M059J (cell line): ENCODE results near the gene ERGIC2. TPM values are rescaled to one million over a fixed set of nuclear protein-coding genes. Genes with fewer than 3 reads are reported as not detected.

Experiments
- DNase-seq: peaks from one replicate; pipeline ENCODE4 v3.0.0-alpha.2; 2012; ENCODE audit warnings: low read depth
- total RNA-seq: library from RNA; depleted of rRNA; stranded (reverse); fragments of >200 nt; shearing (Covaris generic); gene quantifications from 2 replicates; pipeline ENCODE4 v1.2.3, GENCODE V29; 2014

ERGIC2 gene
- total RNA-seq, 1 experiment from 2014 or later, result 187 TPM

GRCh38 chr12:29376118-29376517 lies 4.9 kb downstream of the ERGIC2 start:
- no peak for DNase-seq

GRCh38 chr12:29374913-29375312 lies 6.1 kb downstream of the ERGIC2 start:
- DNase-seq, result no peak

DNA sequence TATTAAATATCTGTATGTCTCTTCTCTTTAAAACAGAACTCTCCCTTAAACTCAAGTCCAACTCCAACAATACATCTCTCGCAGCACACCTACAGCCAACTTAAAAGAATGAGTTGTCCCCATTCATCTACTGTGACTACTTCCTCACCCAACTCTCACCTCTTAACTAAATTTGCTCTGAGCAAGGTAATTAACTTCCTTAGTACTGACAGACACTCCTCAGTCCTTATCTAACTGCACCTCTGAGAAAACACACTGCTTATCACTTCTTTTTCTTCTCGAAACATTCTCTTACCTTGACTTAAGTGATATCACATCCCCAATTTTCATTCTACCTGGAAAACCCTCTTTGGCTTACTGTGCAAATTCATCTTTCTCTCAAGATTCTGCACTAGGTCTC lies 7.0 kb downstream of the ERGIC2 start:
- no peak for DNase-seq

GRCh38 chr12:29365091-29365490 lies 15.9 kb downstream of the ERGIC2 start:
- DNase-seq, result no peak

DNA sequence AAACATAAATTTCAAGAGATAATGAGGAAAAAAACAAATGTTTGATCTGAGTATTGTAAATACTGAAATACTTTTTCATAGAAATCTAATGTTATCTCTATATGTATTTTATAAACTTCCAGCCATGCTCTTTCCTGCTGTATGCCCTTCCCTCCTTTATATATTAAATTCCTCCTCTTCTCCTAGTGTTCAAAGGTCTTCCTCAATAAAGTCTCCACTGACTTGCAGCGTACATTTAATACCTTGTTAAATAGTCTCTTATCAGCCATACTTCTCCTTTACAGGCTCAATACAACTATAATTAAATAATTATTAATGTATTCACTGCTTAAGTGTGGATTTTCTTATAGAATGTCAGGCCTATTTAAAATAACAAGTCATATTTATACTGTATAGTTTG lies 26.0 kb downstream of the ERGIC2 start:
- DNase-seq, result no peak

GRCh38 chr12:29350080-29350479 lies 30.9 kb downstream of the ERGIC2 start:
- DNase-seq, result peak; percentile 42

- DNase-seq, result peak; percentile 3
Observed at GRCh38 chr12:29346769-29347421, 34.1 kb downstream of the ERGIC2 start.

DNA sequence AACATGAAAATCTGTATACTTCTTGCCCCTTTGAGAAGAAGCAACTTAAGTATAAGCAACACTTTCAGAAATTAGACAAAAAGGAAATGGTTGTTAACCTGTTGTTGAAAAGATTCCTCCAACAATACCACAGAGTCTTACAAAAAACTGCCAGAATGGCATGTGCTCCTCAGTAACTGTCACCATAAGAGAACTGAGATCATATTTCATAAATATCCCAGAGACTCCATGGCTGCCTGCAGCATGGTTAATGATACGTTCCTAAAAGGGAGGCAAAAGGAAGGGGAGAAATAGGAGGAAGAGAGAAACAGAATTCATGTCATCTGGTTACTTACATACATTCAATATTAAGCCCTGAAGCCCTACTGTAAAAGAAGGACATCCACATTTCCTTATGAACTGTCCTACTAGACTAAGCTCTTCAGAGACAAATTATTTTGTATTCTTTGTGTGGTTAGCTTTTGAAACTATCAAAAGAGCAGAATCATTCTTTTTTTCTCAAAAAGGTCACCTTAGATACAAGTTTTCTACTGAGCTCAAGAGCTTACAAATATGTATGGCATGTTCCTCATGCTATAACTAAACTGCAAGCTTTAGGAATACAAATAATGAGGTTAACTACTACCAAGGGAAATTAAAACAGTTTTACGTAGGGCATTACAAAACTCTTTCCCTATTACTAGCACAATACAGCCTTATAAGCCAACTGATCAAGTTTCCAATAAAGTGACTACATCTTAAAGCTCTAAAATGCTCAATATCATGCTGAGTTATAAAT lies 37.8 kb downstream of the ERGIC2 start:
- no peak for DNase-seq

DNA sequence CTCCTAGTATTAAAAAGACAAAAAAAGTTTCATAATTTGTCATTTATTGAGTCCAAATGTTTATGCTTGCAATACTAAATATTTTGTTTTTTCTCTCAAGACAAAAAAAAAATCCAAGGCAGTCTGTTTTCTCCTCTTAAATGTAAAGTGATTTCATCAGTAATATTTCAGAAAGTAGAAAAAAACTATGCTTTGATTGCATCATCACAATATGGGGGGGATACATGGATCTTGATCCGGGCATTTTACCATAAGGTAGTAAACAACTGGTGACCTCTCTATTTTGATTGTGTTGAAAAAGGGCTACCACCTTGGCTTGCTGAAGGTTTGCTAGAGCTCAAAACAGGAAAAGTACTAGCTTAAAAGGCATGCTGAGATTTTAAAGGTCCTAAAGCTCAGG lies 43.6 kb downstream of the ERGIC2 start:
- no peak for DNase-seq

GRCh38 chr12:29334937-29335336 lies 46.0 kb downstream of the ERGIC2 start:
- no peak for DNase-seq

DNA sequence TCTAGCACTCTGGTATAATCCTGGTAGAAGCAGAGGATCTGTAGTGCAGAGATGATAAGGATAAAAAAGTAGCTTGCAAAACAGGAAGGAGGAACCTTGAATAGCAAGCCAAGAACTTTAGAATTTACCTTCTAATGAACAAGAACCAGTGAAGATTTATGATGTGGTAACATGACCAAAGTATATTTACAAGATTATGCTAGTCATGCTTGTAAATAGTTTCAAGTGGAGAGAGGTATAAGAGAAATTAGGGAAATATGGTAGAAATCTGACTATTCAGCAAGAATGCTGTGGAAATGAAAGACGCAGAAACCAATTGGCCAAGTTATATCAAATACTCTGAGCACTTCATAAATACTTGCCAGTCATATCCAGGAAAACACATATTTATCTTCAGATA lies 47.8 kb downstream of the ERGIC2 start:
- peak; percentile 8 for DNase-seq

DNA sequence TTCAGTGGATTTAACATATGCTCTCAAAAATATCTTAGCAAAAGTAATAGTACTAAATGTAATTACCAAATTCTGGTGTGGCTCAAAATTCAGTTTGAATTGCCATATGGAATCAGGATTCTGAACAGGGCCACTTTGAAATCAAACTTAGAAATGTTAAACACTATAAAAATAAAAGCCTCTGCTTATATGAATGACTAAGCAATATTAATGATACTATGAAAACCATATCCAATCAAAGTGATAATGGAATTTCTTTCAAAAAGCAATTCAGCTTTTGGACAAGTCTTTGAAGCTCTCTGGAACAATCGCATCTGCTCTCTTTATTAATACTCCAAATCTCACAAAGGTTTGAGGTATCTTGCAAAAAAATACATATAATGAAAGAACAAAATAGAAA lies 51.6 kb downstream of the ERGIC2 start:
- no peak for DNase-seq

GRCh38 chr12:29322157-29322556 lies 58.8 kb downstream of the ERGIC2 start:
- DNase-seq, result no peak

DNA sequence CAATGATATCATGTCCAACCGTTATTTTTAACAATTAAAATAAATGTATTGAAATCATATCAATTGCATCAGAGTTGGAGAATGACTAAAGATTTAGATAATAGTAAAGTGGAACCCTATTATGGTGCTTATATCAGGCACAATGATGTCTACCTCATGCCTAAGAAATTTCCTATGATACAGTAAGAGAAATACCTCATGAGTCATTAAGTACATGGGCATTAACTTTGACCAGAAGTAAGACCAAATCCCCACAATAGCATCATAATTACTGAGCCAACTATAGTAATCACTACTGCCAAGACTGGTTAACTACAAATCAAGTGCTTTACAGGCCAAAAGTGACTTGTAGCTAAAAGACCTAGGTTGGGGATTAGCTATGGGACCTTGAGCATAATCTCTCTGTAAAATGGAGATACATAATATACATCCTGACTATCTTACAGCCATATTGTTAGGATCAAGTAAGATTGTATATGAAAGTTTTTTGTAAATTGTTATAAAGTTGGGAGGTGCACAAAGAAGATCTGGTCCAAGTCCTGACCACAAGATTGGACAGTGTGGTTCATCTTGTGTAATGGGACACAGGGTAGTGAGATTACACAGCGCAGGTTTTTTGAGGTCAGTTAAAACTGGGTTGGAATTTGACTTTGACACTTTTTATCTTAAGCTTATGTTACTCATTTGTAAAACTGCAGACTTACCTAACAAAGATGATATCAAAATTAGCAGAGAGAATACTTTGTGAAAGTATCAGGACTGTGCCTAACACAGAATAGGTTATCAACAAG lies 60.5 kb downstream of the ERGIC2 start:
- DNase-seq, result peak; percentile 86

- peak; percentile 73 for DNase-seq
Observed at GRCh38 chr12:29317556-29318363, 63.2 kb downstream of the ERGIC2 start.

GRCh38 chr12:29316752-29317151 lies 64.2 kb downstream of the ERGIC2 start:
- DNase-seq, result peak; percentile 90

DNA sequence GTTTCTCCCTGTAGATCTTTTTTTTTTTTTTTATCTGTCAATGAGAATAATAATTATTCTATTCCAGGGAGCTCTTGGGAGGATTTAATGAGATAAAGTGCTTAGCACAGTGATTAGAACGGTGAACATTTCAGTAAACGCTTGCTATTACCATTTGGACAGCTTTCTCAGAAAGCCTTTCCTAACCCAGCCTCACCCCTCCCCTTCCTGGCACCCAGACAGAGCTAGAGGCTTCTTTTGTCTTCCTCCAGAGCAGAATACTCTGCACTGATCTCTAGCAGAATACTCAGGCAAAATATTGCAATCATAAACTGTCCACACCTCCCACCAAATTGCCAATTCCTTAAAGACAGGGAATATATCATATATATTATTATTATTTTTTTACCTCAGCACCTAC lies 66.6 kb downstream of the ERGIC2 start:
- DNase-seq, result no peak

- no peak for DNase-seq
Observed at GRCh38 chr12:29310899-29311298, 70.1 kb downstream of the ERGIC2 start.

DNA sequence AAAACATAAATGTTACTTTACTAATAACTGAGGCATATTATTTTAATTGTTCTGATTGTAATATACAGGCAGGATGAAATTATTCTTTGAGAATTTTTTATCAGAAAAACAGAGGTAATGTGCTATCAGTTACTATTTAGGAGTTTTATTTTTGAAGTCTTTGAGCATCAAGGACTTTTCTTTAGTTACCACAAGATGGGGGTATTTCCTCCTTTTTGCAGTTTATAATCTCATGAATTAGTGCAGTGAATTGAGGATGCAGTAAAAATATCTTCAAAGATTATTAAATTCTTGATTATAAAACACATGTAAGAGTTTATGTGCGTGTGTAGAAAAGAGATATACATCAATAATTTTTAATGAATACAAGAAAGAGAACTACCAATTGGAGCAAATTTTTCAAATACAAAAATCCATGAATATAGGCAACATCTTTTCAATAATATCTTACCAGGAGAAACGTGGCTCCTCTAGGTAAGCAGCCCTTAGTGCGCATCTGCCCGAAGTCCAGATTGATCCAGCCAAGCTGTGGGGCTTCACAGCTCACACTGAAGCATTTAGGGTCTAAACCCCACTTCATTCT lies 71.6 kb downstream of the ERGIC2 start:
- peak; percentile 30 for DNase-seq

DNA sequence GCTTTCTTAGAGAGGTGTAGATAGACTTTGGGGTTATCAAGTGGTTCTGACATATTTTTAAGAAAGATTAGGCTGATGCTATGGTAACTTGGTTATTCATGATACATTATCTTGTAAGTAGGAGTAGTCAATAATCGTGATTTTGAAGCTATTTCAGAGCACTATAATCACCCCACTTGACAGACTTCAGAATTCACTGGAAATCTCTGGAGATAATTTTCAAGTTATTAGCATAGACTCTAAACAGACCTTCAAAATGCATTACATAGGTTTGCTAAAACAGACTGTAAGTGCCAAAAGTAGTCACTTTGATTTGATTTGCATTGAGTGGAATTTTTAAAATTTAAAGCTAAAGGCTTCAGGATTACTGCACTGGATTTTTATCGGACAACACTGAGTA lies 74.3 kb downstream of the ERGIC2 start:
- no peak for DNase-seq

- DNase-seq, result no peak
Observed at GRCh38 chr12:29306266-29306665, 74.7 kb downstream of the ERGIC2 start.
